Measurements from ENCODE around the gene VSX1. TPM values are rescaled to one million over a fixed set of nuclear protein-coding genes. Genes with fewer than 3 reads are reported as not detected.

VSX1 gene
- total RNA-seq, 1 donor, result not detected

DNA sequence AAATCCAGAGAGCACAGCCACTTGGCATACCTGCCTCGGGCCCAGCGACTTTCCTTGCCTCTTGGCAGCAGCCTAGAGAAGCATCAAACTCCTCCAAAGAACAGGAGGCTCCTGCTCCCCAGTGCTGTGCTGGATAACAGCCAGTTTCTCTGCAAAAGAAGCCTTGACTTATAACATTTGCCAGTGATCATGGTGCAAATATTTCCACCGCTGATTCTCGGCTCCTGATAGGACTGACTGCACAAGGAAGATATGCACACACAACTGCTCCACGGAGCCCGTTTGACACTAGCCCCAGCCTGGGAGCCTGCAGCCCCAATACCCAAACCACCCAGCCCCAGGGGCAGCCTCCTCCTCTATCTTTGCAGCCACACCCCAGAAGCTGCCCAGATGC is 41.5 kb downstream of the VSX1 start:
- no peak overlapping the region for H3K4me3 ChIP-seq (ENCODE audit: low read depth, low read length)
- TF ChIP-seq, protein P1, sequence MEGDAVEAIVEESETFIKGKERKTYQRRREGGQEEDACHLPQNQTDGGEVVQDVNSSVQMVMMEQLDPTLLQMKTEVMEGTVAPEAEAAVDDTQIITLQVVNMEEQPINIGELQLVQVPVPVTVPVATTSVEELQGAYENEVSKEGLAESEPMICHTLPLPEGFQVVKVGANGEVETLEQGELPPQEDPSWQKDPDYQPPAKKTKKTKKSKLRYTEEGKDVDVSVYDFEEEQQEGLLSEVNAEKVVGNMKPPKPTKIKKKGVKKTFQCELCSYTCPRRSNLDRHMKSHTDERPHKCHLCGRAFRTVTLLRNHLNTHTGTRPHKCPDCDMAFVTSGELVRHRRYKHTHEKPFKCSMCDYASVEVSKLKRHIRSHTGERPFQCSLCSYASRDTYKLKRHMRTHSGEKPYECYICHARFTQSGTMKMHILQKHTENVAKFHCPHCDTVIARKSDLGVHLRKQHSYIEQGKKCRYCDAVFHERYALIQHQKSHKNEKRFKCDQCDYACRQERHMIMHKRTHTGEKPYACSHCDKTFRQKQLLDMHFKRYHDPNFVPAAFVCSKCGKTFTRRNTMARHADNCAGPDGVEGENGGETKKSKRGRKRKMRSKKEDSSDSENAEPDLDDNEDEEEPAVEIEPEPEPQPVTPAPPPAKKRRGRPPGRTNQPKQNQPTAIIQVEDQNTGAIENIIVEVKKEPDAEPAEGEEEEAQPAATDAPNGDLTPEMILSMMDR (IDR thresholded peaks at IDR 0.05; ENCODE audit: insufficient read depth, low read depth, low read length), result no peak
- DNase-seq (ENCODE audit: low read depth), result peak; percentile 74

DNA sequence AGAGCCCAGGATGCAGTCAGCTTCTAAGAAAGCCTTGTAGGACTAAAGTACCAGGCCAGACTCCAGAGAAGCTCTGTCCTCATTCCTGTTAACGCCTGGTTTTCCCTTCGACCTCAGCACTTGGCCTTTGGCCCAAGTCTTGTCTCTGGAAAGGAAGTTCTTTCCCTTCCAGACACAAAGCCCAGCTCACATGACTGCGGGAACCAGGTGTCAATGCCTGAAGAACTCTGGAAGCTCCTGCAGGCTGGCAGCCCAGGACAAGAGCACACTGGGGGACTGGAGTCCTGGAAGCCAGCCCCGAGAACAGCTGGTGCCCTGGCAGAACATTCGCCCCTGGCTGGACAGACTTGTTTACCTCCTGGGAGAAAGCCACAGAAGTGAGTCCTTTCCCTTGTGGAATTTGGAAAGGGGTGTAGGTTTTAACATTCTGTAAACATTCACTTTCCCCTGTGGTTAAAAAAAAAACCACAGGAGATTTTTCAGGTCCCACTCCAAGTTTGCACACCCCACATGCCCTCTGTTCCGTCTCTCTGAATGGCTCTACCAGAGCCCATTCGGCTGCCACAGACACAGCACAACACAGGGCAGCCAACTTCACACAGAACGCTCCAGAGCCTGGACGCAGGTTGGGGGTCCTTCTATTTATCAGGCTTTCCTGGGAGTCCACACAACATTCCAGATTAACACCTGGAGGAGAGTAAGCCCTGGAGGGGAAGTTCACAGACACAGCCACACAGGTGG is 42.1 kb downstream of the VSX1 start:
- TF ChIP-seq, protein P1 (IDR thresholded peaks at IDR 0.05; ENCODE audit: insufficient read depth, low read depth, low read length), result no peak
- no peak overlapping the region for H3K4me3 ChIP-seq (ENCODE audit: low read depth, low read length)
- peak; percentile 57 for DNase-seq (ENCODE audit: low read depth)

DNA sequence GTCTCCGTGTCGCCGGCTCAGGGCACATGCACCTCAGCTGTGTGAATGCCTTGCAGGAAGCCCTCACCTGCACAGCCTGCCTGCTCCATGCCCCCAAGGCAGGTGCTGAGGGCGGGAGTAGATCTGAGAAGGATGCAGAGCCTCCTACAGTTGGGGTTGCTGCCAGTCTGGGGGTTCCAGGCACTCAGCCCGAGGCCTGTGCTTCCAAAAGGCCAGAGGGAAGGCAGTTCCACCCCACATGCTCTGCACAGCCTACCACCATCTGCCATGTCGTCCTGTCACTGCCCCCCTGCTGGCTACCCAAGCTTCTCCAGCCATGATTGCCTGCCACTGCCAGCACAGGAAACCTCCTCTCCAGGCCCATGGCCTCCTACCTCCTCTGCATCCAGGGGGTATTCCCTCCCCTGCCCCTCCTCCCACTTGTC is 43.3 kb downstream of the VSX1 start:
- TF ChIP-seq, protein P1 (IDR thresholded peaks at IDR 0.05; ENCODE audit: insufficient read depth, low read depth, low read length), result no peak
- no peak for DNase-seq (ENCODE audit: low read depth)
- no peak overlapping the region for H3K4me3 ChIP-seq (ENCODE audit: low read depth, low read length)

DNA sequence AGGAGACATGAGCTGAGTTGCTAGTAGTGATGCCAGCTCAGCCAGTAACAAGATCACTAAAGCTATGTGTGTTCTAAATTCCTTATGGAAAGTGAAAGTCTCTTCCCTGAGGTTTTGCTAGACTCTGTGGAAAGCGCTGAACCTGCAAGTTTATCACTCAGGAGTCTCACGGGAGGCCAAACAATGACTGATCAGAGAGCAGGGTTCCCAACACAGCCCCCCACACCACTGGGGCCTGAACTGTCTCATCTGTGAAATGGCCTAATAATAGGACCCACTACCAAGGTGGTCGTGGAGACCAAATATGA is 43.9 kb downstream of the VSX1 start:
- peak; percentile 6 for DNase-seq (ENCODE audit: low read depth)
- H3K4me3 ChIP-seq (ENCODE audit: low read depth, low read length), result no peak overlapping the region
- TF ChIP-seq, protein P1 (IDR thresholded peaks at IDR 0.05; ENCODE audit: insufficient read depth, low read depth, low read length), result no peak

DNA sequence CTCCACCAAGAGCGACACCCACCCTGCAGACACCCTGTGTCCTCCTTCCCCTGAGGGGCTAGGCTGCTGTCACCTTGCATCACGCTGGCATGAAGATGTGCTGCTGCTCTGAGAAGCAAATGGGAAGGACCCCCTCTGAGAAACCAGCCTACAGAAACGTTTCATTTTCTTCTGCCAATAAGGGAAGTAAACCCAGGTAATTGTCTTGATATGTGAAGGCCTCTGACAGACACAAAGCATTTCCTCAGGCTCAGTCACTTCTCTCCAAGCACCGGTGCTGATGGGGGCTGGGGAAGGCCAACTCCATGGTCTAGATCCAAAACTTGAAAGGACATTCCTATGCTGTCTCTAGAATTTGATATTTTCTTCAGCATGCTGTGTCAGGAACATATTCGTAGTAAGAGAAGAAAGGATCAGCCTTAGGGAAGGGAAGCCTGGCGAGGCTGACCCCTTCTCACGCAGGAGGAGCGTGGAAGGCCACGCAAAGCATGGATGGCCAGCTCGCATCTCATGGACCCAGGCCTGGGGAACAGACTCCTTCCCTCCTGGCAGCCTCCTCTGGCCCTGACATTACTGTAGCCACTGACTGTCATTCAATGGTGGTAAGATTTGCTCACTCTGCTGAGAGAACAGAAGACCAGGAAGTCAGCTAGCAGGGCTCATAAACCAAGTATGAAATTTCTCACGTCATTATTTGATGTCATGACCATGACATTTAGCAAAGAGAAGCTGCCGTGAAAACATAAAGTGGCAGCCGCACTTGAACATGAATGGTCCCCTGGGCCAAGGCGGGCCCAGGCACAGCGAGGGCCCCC is 44.4 kb downstream of the VSX1 start:
- H3K4me3 ChIP-seq (ENCODE audit: low read depth, low read length), result no peak overlapping the region
- no peak for DNase-seq (ENCODE audit: low read depth)
- TF ChIP-seq, protein P1 (IDR thresholded peaks at IDR 0.05; ENCODE audit: insufficient read depth, low read depth, low read length), result no peak

DNA sequence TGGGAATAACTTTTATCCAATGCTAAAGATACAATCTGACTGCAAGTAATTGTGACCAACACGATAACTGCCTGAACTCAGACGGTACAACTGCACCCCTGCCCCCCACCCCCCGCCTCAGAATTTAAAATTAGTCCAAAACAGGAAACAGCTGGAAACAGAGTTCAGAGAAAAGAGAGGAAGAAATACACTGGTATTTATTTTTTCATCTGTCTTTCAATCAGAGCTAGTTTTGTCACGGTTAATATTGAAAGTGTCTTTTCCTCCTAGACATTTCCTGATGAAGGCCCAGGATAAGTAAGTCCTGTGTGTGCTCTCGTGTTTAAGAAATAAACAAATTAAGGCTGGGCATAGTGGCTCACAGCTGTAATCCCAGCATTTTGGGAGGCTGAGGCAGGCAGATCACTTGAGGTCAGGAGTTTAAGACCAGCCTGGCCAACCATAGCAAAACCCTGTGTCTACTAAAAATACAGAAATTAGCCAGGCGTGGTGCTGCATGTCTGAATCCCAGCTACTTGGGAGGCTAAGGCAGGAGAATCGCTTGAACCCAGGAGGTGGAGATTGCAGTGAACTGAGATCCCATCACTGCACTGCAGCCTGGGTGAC is 45.5 kb downstream of the VSX1 start:
- DNase-seq (ENCODE audit: low read depth), result no peak
- H3K4me3 ChIP-seq (ENCODE audit: low read depth, low read length), result no peak overlapping the region
- TF ChIP-seq, protein P1 (IDR thresholded peaks at IDR 0.05; ENCODE audit: insufficient read depth, low read depth, low read length), result no peak

All from fibroblast of villous mesenchyme (primary cell).